ENCODE data around the gene ADSS1.

ADSS1 gene

DNA sequence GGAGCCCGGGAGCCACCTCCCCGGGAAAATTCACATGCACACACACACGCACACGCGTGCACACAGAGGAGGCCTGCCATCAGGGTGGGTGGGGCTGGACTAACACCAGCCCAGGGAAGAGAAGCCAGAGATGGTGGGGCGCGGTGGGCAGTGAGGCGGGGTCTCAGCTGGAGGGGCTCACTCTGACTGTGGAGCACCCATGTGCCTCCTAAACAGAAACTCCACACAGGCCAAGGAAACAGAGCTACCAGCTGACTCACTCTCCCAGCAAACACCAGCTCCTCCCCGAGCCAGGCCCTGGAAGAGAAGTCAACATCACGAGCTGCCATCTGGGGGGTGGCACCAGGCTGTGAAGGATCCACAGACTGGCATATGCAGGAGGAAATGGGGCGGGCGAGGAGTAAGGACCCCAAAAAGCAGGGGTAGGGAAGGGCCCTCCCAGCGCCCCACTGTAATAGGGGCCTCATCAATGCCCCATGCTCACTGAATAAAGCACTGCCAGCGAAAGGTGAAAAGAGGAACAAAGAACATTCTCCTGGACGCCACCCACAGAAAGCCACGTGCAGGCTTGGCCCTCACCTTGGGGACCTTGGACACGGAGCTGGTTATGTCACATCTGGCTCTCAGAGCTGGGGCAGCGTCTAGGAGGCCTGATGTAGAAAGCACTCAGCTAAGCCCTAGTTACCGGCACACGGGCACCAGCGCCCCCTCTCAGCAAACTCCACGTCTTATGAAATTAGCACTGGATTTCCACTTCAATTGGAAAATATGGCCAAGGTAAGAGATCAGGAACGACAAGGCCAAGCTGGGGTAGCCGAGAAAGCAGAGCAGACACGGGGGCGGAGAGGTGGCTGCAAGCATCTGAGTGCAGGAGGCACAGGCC lies 43.0 kb upstream of the ADSS1 start:
- H3K4me3 ChIP-seq (ENCODE audit: low read depth in 1 of 2, low read length in 2 of 2): peak overlapping the region in 1 of 2 donors; percentile 4
- no peaks in the 10 kb centered on the region for H3K27me3 ChIP-seq (ENCODE audit: control insufficient read depth in 1 of 2, insufficient read depth in 2 of 2, low read length in 2 of 2)
- H3K9ac ChIP-seq (ENCODE audit: low read depth in 1 of 2, low read length in 2 of 2): peak overlapping the region; percentile 45 to 62
- H3K9me3 ChIP-seq (ENCODE audit: control insufficient read depth in 1 of 2, low read length in 2 of 2): no peaks in the 10 kb centered on the region
- H3K36me3 ChIP-seq (ENCODE audit: control insufficient read depth in 1 of 2, insufficient read depth in 2 of 2, low read length in 2 of 2): no peaks in the 10 kb centered on the region
- peak overlapping the region; percentile 91 for H3K27ac ChIP-seq (ENCODE audit: low read depth, low read length)
- H3K4me1 ChIP-seq (ENCODE audit: control insufficient read depth in 1 of 2, insufficient read depth in 2 of 2, low read length in 2 of 2): peaks cover 56 to 63% of the 10 kb centered on the region in 2 donors

DNA sequence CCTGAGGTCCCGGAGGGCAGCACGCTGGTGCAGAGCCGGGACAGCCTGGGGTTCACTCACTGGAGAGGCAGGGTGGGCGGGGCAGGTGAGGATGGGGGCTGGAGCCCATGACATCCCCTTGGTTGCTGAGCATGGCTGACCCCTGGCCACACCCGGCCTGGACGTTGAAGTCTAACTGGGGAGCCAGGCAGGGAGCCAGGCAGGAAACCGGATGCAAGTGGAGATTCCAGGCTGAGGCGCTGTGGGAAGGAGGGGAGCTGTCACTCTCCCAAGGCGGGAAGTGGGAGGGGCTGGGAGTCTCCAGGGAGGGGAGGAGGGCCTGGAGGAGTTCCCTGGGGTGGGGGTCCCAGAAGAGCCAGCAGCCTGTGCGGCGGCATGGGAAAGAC lies 42.3 kb upstream of the ADSS1 start:
- Histone ChIP-seq H3K9ac (ENCODE audit: low read depth in 1 of 2, low read length in 2 of 2) (peak overlapping the region; percentile 45 to 62), H3K27me3 (ENCODE audit: control insufficient read depth in 1 of 2, insufficient read depth in 2 of 2, low read length in 2 of 2) (no peaks in the 10 kb centered on the region), H3K27ac (ENCODE audit: low read depth, low read length) (peak overlapping the region; percentile 91), H3K4me1 (ENCODE audit: control insufficient read depth in 1 of 2, insufficient read depth in 2 of 2, low read length in 2 of 2) (peaks cover 59 to 65% of the 10 kb centered on the region in 2 donors), H3K36me3 (ENCODE audit: control insufficient read depth in 1 of 2, insufficient read depth in 2 of 2, low read length in 2 of 2) (no peaks in the 10 kb centered on the region), H3K9me3 (ENCODE audit: control insufficient read depth in 1 of 2, low read length in 2 of 2) (no peaks in the 10 kb centered on the region), H3K4me3 (ENCODE audit: low read depth in 1 of 2, low read length in 2 of 2) (peak overlapping the region; percentile 20 to 46)

DNA sequence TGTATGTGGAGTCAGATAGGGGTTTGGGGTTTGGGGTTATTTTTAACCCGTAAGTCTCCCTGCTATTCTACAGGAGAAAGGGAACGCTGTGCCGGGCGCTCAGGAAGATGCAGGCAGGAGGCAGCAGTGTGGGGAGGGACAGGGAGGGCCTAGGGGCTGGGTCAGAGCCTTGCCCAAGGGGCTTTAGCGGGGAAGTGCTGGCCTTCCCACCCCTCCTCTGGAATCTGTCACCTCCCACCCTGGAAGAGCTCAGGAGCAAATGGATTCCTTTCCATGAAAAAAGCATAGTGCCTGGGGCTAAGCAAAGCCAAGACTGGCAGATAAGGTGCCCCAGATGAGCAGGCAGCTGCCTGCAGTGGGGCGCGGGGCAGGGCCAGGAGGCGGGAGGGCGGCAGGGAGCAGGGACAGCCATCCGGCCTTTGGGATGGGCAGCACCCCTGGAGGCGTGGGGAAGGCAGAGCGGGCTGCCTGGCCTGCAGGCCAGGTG lies 41.9 kb upstream of the ADSS1 start:
- H3K4me1 ChIP-seq (ENCODE audit: control insufficient read depth in 1 of 2, insufficient read depth in 2 of 2, low read length in 2 of 2): peaks cover 60 to 69% of the 10 kb centered on the region in 2 donors
- H3K36me3 ChIP-seq (ENCODE audit: control insufficient read depth in 1 of 2, insufficient read depth in 2 of 2, low read length in 2 of 2): no peaks in the 10 kb centered on the region
- no peaks in the 10 kb centered on the region for H3K27me3 ChIP-seq (ENCODE audit: control insufficient read depth in 1 of 2, insufficient read depth in 2 of 2, low read length in 2 of 2)
- peak overlapping the region; percentile 35 to 62 for H3K9ac ChIP-seq (ENCODE audit: low read depth in 1 of 2, low read length in 2 of 2)
- peak overlapping the region; percentile 20 to 46 for H3K4me3 ChIP-seq (ENCODE audit: low read depth in 1 of 2, low read length in 2 of 2)
- H3K9me3 ChIP-seq (ENCODE audit: control insufficient read depth in 1 of 2, low read length in 2 of 2): no peaks in the 10 kb centered on the region
- peak overlapping the region; percentile 91 for H3K27ac ChIP-seq (ENCODE audit: low read depth, low read length)

DNA sequence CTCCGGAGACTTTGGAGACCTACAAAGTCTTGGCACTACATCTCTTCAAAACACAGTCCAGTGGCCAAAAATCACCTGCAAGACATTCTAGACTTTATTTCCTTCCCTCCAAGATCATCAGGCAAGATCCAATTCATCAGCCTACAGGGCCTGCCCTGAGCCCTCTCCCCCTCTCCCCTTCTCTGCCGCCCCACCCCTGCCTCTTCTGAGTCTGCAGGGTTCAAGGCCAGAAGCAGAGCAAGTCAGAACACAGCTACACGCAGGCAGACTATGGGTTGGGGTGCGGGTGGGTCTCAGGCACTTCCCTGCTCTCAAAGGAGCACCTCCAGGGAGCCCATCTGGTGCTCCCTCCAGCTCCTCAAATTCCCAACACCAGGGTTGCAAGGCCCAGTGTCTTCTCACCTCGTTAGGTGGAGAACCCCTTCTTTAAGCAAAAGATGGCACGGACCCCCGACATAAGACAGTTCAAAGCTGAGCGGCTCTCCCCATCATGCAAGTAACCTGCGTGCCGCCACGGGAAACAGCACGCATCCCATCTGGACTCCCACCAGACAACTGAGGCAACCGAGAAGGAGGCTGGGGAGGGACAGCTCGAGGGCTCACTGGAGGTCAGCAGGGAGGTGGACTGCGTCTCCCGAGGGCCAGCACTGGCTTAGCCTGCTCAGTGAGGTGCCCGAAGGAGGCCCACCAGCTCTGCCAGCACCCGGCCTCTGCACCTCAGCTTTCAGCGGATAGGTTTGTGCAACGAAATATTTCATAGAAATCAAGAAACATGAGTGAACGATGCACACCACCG lies 40.2 kb upstream of the ADSS1 start:
- Histone ChIP-seq H3K4me1 (ENCODE audit: control insufficient read depth in 1 of 2, insufficient read depth in 2 of 2, low read length in 2 of 2) (peaks cover 60 to 69% of the 10 kb centered on the region in 2 donors), H3K9ac (ENCODE audit: low read depth in 1 of 2, low read length in 2 of 2) (no peak overlapping the region), H3K4me3 (ENCODE audit: low read depth in 1 of 2, low read length in 2 of 2) (no peak overlapping the region), H3K9me3 (ENCODE audit: control insufficient read depth in 1 of 2, low read length in 2 of 2) (no peaks in the 10 kb centered on the region), H3K27me3 (ENCODE audit: control insufficient read depth in 1 of 2, insufficient read depth in 2 of 2, low read length in 2 of 2) (no peaks in the 10 kb centered on the region), H3K36me3 (ENCODE audit: control insufficient read depth in 1 of 2, insufficient read depth in 2 of 2, low read length in 2 of 2) (no peaks in the 10 kb centered on the region), H3K27ac (ENCODE audit: low read depth, low read length) (no peak overlapping the region)

DNA sequence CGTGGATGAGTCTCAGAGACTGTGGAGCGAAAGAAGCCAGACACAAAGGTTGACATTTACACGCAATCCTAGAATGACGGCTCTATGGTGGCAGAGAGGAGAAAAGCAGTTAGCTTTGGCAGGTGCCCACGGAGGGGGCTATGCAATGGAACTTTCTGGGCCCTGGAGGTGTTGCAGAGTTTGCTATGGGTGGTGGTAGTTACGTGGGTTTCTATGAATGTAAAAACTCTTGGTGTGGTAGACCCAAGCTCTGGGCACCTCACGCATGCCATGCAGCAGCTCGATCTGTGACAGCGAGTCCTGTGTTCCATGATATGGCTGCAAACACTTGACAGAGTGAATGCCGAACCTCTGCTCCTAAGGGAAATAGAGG lies 39.6 kb upstream of the ADSS1 start:
- H3K36me3 ChIP-seq (ENCODE audit: control insufficient read depth in 1 of 2, insufficient read depth in 2 of 2, low read length in 2 of 2): no peaks in the 10 kb centered on the region
- no peaks in the 10 kb centered on the region for H3K27me3 ChIP-seq (ENCODE audit: control insufficient read depth in 1 of 2, insufficient read depth in 2 of 2, low read length in 2 of 2)
- H3K9me3 ChIP-seq (ENCODE audit: control insufficient read depth in 1 of 2, low read length in 2 of 2): no peaks in the 10 kb centered on the region
- H3K4me1 ChIP-seq (ENCODE audit: control insufficient read depth in 1 of 2, insufficient read depth in 2 of 2, low read length in 2 of 2): peaks cover 59 to 67% of the 10 kb centered on the region in 2 donors
- no peak overlapping the region for H3K4me3 ChIP-seq (ENCODE audit: low read depth in 1 of 2, low read length in 2 of 2)
- no peak overlapping the region for H3K9ac ChIP-seq (ENCODE audit: low read depth in 1 of 2, low read length in 2 of 2)
- H3K27ac ChIP-seq (ENCODE audit: low read depth, low read length): no peak overlapping the region

DNA sequence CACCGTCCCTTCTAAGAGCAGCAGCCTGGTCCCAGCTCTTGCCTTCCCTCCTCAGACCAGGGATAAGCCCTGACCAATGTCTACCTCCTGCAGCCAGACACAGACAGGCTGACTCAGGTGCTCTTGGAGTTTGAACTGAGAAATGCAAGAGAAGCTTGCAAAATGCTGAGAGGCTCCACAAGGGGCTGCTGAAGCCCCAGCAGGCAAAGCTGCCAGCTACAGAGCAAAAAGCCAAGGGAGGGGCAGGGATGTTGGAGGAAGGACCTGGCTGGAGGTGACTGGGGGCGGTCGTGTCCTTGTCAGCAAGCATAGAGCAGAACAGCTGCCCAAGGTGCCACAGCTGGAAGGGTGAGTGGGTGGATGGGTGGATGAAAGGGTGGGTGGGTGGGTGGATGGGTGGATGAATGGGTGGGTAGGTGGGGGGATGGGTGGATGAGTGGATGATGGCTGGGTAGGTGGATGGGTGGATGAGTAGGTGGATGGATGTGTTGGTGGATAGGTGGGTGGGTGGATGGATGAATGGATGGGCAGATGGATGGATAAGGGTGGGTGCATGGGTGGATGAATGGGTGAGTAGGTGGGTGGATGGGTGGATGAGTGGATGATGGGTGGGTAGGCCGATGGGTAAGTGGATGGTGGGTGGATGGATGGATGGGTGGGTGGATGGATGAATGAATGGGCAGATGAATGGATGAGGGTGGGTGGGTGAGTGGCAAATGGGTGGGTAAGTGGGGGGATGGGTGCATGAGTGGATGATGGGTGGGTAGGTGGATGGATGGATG lies 38.6 kb upstream of the ADSS1 start:
- Histone ChIP-seq H3K4me1 (ENCODE audit: control insufficient read depth in 1 of 2, insufficient read depth in 2 of 2, low read length in 2 of 2) (peaks cover 49 to 62% of the 10 kb centered on the region in 2 donors), H3K9ac (ENCODE audit: low read depth in 1 of 2, low read length in 2 of 2) (no peak overlapping the region), H3K27ac (ENCODE audit: low read depth, low read length) (no peak overlapping the region), H3K36me3 (ENCODE audit: control insufficient read depth in 1 of 2, insufficient read depth in 2 of 2, low read length in 2 of 2) (no peaks in the 10 kb centered on the region), H3K4me3 (ENCODE audit: low read depth in 1 of 2, low read length in 2 of 2) (no peak overlapping the region), H3K27me3 (ENCODE audit: control insufficient read depth in 1 of 2, insufficient read depth in 2 of 2, low read length in 2 of 2) (no peaks in the 10 kb centered on the region), H3K9me3 (ENCODE audit: control insufficient read depth in 1 of 2, low read length in 2 of 2) (no peaks in the 10 kb centered on the region)

DNA sequence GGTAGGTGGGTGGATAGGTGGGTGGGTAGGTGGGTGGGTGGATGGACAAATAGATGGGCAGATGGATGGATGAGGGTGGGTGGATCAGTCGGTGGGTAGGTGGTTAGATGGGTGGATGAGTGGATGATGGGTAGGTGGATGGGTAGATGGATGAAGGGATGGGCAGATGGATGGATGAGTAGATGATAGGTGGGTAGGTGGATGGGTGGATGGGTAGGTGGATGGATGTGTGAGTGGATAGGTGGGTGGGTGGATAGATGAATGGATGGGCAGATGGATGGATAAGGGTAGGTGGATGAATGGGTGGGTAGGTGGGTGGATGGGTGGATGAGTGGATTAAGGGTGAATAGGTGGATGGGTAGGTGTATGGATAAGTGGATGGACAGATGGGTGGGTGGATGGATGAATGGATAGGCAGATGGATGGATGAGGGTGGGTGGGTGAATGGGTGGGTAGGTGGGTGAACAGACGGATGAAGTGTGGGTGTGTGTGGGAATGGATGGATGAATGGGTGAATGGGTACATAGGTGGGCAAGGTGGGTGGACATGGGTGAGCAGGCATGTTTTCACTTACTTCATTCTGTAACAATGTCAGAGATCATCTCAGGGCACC lies 37.9 kb upstream of the ADSS1 start:
- Histone ChIP-seq H3K27me3 (ENCODE audit: control insufficient read depth in 1 of 2, insufficient read depth in 2 of 2, low read length in 2 of 2) (no peaks in the 10 kb centered on the region), H3K9ac (ENCODE audit: low read depth in 1 of 2, low read length in 2 of 2) (no peak overlapping the region), H3K4me3 (ENCODE audit: low read depth in 1 of 2, low read length in 2 of 2) (no peak overlapping the region), H3K27ac (ENCODE audit: low read depth, low read length) (no peak overlapping the region), H3K4me1 (ENCODE audit: control insufficient read depth in 1 of 2, insufficient read depth in 2 of 2, low read length in 2 of 2) (peaks cover 48 to 62% of the 10 kb centered on the region in 2 donors), H3K36me3 (ENCODE audit: control insufficient read depth in 1 of 2, insufficient read depth in 2 of 2, low read length in 2 of 2) (no peaks in the 10 kb centered on the region), H3K9me3 (ENCODE audit: control insufficient read depth in 1 of 2, low read length in 2 of 2) (no peaks in the 10 kb centered on the region)

DNA sequence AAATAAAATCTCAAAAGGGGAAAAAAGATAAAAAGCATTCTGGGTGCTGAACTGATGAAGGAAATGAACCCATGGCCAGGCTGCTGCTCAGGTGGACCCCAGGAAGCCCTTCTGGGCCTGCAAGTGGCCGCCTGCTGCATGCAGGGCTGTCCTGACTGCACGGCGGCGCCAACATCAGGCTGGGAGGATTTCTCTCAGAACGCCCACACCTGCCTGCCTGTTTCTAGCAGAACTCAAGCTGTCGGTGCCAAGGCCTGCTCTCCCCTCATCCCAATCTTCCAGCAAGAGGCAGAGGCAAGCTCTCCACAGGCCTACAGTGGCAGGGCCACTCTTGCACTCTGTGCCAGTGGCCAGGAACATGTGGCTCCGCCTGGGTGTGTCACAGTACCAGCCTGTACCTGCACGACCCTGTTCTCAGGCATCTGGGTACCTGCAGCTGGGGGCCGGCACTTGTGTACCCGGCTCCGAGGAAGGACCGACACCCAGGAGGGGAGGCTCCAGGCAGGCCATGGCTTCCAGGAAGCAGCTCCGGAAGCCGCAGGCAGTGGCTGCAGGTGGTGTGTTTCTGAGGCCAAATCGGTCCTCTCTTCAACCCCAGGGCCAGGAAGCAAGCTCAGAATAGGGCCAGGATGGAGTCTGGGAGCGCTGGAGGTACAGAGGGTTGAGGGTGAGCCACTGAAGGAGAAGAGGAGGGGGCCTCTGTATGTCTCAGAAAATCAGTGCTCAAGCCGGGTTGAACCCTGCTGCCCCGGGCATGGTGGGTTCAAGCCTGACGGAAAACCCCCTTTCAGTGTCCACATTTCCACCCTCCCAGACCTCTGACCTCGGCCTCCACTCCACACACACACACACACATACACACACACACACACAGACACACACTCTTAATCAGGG lies 37.2 kb upstream of the ADSS1 start:
- H3K9me3 ChIP-seq (ENCODE audit: control insufficient read depth in 1 of 2, low read length in 2 of 2): no peaks in the 10 kb centered on the region
- peaks cover 46 to 62% of the 10 kb centered on the region in 2 donors for H3K4me1 ChIP-seq (ENCODE audit: control insufficient read depth in 1 of 2, insufficient read depth in 2 of 2, low read length in 2 of 2)
- H3K4me3 ChIP-seq (ENCODE audit: low read depth in 1 of 2, low read length in 2 of 2): peak overlapping the region; percentile 16 to 43
- H3K36me3 ChIP-seq (ENCODE audit: control insufficient read depth in 1 of 2, insufficient read depth in 2 of 2, low read length in 2 of 2): peaks cover 0 to under 1% of the 10 kb centered on the region in 2 donors
- peak overlapping the region; percentile 47 to 91 for H3K9ac ChIP-seq (ENCODE audit: low read depth in 1 of 2, low read length in 2 of 2)
- H3K27ac ChIP-seq (ENCODE audit: low read depth, low read length): no peak overlapping the region
- H3K27me3 ChIP-seq (ENCODE audit: control insufficient read depth in 1 of 2, insufficient read depth in 2 of 2, low read length in 2 of 2): no peaks in the 10 kb centered on the region

All from duodenal mucosa (tissue), 2 donors.